Heart right ventricle (tissue), 16 donors: ENCODE measurements around the gene ST3GAL2. TPM values are rescaled to one million over a fixed set of nuclear protein-coding genes. Genes with fewer than 3 reads are reported as not detected.

ENCODE experiments used
- ATAC-seq, 8 donors: fragments of 200-7000 bp; cut with Tn5 transposase; one replicate each; pipeline ENCODE4 v1.9.1; 2020; ENCODE audit warnings: mild to moderate bottlenecking in 8 of 8, moderate library complexity in 8 of 8, moderate number of reproducible peaks in 1 of 8
- DNase-seq, 2 donors: peaks; one replicate each; pipeline ENCODE4 v3.0.0-alpha.2; 2020
- H3K27ac ChIP-seq, 10 donors: fragments of 200-600 bp; sonication (generic) in 2 of 10; one replicate each; pipeline versions ENCODE4 v1.5.0 to v1.8.0; 2020 to 2022; ENCODE audit warnings: mild to moderate bottlenecking in 3 of 10
- H3K27me3 ChIP-seq, 7 donors: fragments of 200-600 bp; one replicate each; pipeline ENCODE4 v1.8.0; 2021 to 2022; ENCODE audit warnings: mild to moderate bottlenecking in 2 of 7
- H3K36me3 ChIP-seq, 9 donors: fragments of 200-600 bp; sonication (generic) in 1 of 9; one replicate each; pipeline versions ENCODE4 v1.5.0 to v1.8.0; 2020 to 2022; ENCODE audit warnings: mild to moderate bottlenecking in 2 of 9
- H3K4me1 ChIP-seq, 9 donors: fragments of 200-600 bp; sonication (generic) in 1 of 9; one replicate each; pipeline versions ENCODE4 v1.5.0 to v1.8.0; 2020 to 2022; ENCODE audit warnings: mild to moderate bottlenecking in 4 of 9
- H3K4me3 ChIP-seq, 10 donors: fragments of 200-600 bp; sonication (generic) in 2 of 10; one replicate each; pipeline versions ENCODE4 v1.5.0 to v1.8.0; 2020 to 2022; ENCODE audit warnings: mild to moderate bottlenecking in 7 of 10, moderate library complexity in 2 of 10
- H3K9me3 ChIP-seq, 11 donors: fragments of 200-600 bp in 10 of 11; sonication (generic) in 2 of 11; one replicate each; pipeline versions ENCODE4 v1.5.0 to v1.8.0; 2013 to 2022; ENCODE audit warnings: mild to moderate bottlenecking in 2 of 11, control low read depth in 1 of 11, moderate library complexity in 1 of 11
- WGBS, 2 donors: extraction: QIAGEN DNeasy Blood & Tissue Kit; methylation state at CpG; one replicate each; pipeline ENCODE4 v1.1.7; 2013; ENCODE audit warnings: inconsistent platforms in 1 of 2; 5-methylcytosine and 5-hydroxymethylcytosine counted together
- intact Hi-C, 10 donors: fragments of 100-400 bp; cut with DNase I; formaldehyde crosslinking; loops; one replicate each; pipeline versions ENCODE4 v1.11.1 to v1.14.2; 2022
- polyA plus RNA-seq, 2 donors: library from polyadenylated mRNA; stranded (reverse); fragments of 200-250 nt; gene quantifications; one replicate each; pipeline ENCODE4 v1.2.3, GENCODE V29; 2013
- total RNA-seq, 10 donors: library from RNA; stranded (reverse); fragmentation: NEBNext Ultra II Directional in 3 of 10; extraction: Animal tissue kit (Norgen Biotek cat#: 25700) in 3 of 10; gene quantifications; one replicate each; pipeline versions ENCODE4 v1.2.1 to v1.2.4, GENCODE V29; 2021 to 2023
- TF ChIP-seq, protein P1 (sequence below), 9 donors: fragments of 200-600 bp; sonication (generic) in 2 of 9; IDR thresholded peaks; one replicate each; pipeline versions ENCODE4 v1.5.0 to v1.8.0; 2021 to 2022; ENCODE audit warnings: antibody characterized with exemption in 9 of 9, mild to moderate bottlenecking in 5 of 9, moderate library complexity in 1 of 9
- donor health status: Arrhythmogenic right ventricular cardiomyopathy.
- donor health status: ischemic (EF 13 %, LVEDD 7.1; RV severe dilation, severe dysfunction).
- donor health status: healthy with polysubstance abuse.
- donor health status: DM: no; HTN: yes; CAD: no.
- donor health status: DM: no; HTN: no; CAD: no.
- donor health status: ischemic (EF 25% LVEDD 6.9; RV normal size, moderate dysfunction).
- donor health status: ischemic (EF 25% LVEDD 5.7; RV mildly dilated, moderate dysfunction).
- donor health status: healthy.
- donor health status: DM: yes; HTN: yes; CAD: no.
- donor health status: Ischemic cardiomyopathy.
- donor health status: ischemic (EF 35%, LVEDD 5.7; RV mildly dilated, moderate dysfunction).
- donor health status: nonischemic (EF 11% LVEDD 7.7; RV severe dilation, severe dysfunction).
- donor health status: DM: yes; HTN: yes; CAD: no.
- donor health status: PGD.
- donor health status: ischemic (EF 29% LVEDD 5.4; RV normal size, mild dysfunction).
- donor health status: nonischemic (EF 23%, LVEDD 6.1; RV moderate dilation, normal function).

Gene ST3GAL2
- total and polyA plus RNA-seq, 12 donors, result 8.0 to 37.1 (median 19.0) TPM

DNA sequence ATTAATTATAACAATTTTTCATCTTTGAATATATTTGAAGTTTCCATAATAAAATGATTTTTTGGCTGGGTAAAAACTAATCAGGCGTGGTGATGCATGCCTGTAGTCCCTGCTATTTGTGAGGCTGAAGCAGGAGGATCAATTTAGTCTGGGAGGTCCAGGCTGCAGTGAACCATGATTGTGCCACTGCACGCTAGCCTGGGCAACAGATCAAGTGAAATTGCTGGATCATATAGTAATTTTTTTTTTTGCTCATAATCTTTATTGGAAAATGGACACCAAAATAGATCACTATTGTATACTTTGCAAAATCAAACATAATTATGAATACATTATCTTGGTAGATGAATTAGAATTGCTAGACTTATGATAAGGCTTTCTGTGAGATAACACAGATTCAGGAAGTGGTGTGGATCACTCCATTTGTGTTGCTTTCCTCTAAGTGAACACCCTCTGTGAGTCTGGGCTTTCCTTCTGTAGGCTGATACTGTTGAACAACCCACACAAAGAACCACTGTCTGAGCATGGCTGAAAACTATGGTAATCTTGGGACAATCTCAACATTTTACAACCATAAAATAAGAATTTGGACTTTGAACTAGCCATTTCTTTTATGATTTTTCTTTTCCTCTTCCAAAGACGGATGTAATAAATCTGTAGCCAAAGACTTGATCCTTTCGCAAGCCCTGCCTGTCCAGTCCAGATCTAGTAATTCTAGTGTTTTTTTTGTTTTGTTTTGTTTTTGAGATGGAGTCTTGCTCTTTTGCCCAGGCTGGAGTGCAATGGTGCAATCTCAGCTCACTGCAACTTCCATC is 5.6 kb upstream of the ST3GAL2 start:
- 83 to 90% methylated on average over 4 of the region's 4 CpGs for WGBS, 2 donors
- DNase-seq (no peak), ATAC-seq (no peak)
- Histone ChIP-seq H3K9me3 (no peaks in the 10 kb centered on the region), H3K4me3 (no peak overlapping the region), H3K27me3 (no peaks in the 10 kb centered on the region), H3K36me3 (no peaks in the 10 kb centered on the region), H3K4me1 (peaks cover 0 to 6% (median 4%) of the 10 kb centered on the region in 9 donors), H3K27ac (no peak overlapping the region)
- TF ChIP-seq, protein P1, sequence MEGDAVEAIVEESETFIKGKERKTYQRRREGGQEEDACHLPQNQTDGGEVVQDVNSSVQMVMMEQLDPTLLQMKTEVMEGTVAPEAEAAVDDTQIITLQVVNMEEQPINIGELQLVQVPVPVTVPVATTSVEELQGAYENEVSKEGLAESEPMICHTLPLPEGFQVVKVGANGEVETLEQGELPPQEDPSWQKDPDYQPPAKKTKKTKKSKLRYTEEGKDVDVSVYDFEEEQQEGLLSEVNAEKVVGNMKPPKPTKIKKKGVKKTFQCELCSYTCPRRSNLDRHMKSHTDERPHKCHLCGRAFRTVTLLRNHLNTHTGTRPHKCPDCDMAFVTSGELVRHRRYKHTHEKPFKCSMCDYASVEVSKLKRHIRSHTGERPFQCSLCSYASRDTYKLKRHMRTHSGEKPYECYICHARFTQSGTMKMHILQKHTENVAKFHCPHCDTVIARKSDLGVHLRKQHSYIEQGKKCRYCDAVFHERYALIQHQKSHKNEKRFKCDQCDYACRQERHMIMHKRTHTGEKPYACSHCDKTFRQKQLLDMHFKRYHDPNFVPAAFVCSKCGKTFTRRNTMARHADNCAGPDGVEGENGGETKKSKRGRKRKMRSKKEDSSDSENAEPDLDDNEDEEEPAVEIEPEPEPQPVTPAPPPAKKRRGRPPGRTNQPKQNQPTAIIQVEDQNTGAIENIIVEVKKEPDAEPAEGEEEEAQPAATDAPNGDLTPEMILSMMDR (IDR thresholded peaks at IDR 0.05), result no peak
- intact Hi-C loops, result loop anchor here in 1 of 10 donors (5.0 kb wide), 1 partner anchor 67 kb away; no protein-coding TSS in a partner anchor

DNA sequence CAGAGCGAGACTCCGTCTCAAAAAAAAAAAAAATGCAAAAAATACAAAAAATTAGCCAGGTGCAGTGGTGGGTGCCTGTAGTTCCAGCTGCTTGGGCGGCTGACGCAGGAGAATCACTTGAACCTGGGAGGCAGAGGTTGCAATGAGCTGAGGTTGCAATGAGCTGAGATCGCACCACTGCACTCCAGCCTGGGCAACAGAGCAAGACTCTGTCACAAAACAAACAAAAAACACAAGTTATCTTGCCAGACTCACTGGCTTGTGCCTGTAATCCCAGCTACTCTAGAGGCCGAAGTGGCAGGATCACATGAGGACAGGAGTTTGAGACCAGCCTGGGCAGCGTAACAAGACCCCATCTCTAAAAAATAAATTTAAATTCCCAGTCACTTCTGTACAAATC is 3.4 kb upstream of the ST3GAL2 start:
- TF ChIP-seq, protein P1 (IDR thresholded peaks at IDR 0.05), result no peak

DNA sequence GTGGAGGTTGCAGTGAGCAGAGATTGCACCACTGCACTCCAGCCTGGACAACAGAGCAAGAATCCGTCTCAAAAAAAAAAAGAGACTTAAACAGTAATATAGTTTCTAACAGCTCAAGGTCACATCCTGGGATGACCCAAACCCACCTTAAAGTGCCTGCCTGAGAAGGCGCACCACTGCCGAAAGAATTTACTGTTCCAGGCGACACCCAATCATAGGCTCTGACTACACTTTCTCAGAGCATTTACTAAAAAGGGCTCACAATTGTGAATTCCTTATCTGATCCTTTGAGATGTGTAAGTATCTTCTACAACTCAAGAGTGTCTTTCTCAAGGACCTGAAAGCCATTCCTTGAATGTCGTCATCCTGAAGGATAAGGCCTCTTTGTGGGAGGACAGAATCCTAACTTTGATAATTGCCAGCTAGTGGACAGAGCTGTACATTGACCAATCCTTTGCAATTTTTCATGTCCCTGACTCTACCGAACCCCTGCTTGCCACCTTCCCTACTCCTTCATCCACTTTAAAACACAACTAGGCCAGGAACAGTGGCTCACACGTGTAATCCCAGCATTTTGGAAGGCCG is 2.6 kb upstream of the ST3GAL2 start:
- WGBS, 2 donors, result 91 to 93% methylated on average over 8 of the region's 8 CpGs
- ATAC-seq (no peak), DNase-seq (no peak)
- H3K27ac ChIP-seq, result no peak overlapping the region
- TF ChIP-seq, protein P1 (IDR thresholded peaks at IDR 0.05), result no peak
- H3K27me3 ChIP-seq, result no peaks in the 10 kb centered on the region
- intact Hi-C loops, result no loop called here
- no peak overlapping the region for H3K4me3 ChIP-seq
- peaks cover 3 to 27% (median 23%) of the 10 kb centered on the region in 9 donors for H3K4me1 ChIP-seq
- no peaks in the 10 kb centered on the region for H3K36me3 ChIP-seq
- no peaks in the 10 kb centered on the region for H3K9me3 ChIP-seq

More for the DNA sequence above, 3.4 kb upstream of the ST3GAL2 start:
- no peaks in the 10 kb centered on the region for H3K27me3 ChIP-seq
- intact Hi-C loops, result no loop called here
- H3K27ac ChIP-seq, result no peak overlapping the region
- peaks cover 0 to 19% (median 15%) of the 10 kb centered on the region in 9 donors for H3K4me1 ChIP-seq
- no peak overlapping the region for H3K4me3 ChIP-seq
- no peak for DNase-seq
- WGBS, 2 donors, result 91 to 98% methylated on average over 7 of the region's 7 CpGs
- no peaks in the 10 kb centered on the region for H3K9me3 ChIP-seq
- ATAC-seq, result no peak
- no peaks in the 10 kb centered on the region for H3K36me3 ChIP-seq

DNA sequence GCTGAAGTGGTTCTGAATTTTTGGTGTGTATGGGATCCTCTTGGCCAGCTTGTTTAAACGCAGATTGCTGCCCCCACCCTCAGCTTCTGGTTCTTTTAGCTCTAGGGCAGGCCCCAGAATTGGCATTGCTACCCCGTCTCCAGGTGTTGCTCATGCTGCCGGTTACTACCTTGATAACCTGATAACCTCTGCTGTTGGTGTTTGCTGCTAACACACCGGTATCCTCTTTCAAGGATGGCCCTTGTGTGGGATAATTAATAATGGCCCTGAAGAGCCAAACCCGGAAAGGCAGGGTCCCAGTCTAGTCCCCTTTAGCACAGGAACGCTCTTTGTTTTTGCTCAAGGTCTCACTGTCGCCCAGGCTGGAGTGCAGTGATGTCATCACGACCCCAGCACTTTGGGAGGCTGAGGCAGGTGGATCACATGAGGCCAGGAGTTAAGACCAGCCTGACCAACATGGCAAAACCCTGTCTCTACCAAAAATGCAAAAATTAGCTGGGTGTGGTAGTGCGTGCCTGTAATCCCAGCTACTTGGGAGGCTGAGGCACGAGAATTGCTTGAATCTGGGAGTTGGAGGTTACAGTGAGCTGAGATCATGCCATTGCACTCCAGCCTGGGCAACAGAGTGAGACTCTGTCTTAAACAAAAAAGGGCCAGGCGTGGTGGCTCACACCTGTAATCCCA is 1.3 kb upstream of the ST3GAL2 start:
- Histone ChIP-seq H3K4me1 (peaks cover 3 to 40% (median 30%) of the 10 kb centered on the region in 9 donors), H3K36me3 (peaks cover 0 to 2% (median 0%) of the 10 kb centered on the region in 9 donors), H3K9me3 (no peaks in the 10 kb centered on the region), H3K27me3 (no peaks in the 10 kb centered on the region), H3K4me3 (peak overlapping the region in 4 of 10 donors; percentile 73 to 82 (median 79)), H3K27ac (peak overlapping the region in 3 of 10 donors; percentile 85 to 86 (median 85))
- WGBS, 2 donors, result 84 to 85% methylated on average over 11 of the region's 11 CpGs
- DNase-seq, result no peak
- no peak for ATAC-seq
- intact Hi-C loops, result no loop called here
- TF ChIP-seq, protein P1 (IDR thresholded peaks at IDR 0.05), result no peak
